Mesendoderm (in vitro differentiated cells): ENCODE measurements around the gene MMP19.
A peak's percentile ranks its signal among the peaks of the same experiment; 100 is the strongest.

Source experiments
- DNase-seq: peaks from one replicate; pipeline ENCODE4 v3.0.0; 2013
- H2AK5ac ChIP-seq: 2 replicates; pipeline ENCODE4 v1.6.1; 2013; ENCODE audit warnings: low read length, inconsistent platforms
- H2BK120ac ChIP-seq: 2 replicates; pipeline ENCODE4 v1.6.1; 2013; ENCODE audit warnings: low read depth, mild to moderate bottlenecking, low read length, moderate library complexity, mixed read lengths
- H2BK15ac ChIP-seq: replicated peaks from 2 replicates; pipeline ENCODE4 v1.6.1; 2013; ENCODE audit warnings: low read depth, mild to moderate bottlenecking, moderate library complexity
- H2BK5ac ChIP-seq: 2 replicates; pipeline ENCODE4 v1.6.1; 2013; ENCODE audit warnings: low read length, inconsistent platforms
- H3K18ac ChIP-seq: 2 replicates; pipeline ENCODE4 v1.6.1; 2013; ENCODE audit warnings: mild to moderate bottlenecking, low read length, mixed read lengths
- H3K23ac ChIP-seq: one replicate; pipeline ENCODE4 v1.6.1; 2013; ENCODE audit warnings: low read length
- H3K27ac ChIP-seq: 2 replicates; pipeline ENCODE4 v1.5.1; 2013; ENCODE audit warnings: low read depth, mild to moderate bottlenecking, inconsistent platforms, low read length, moderate library complexity
- H3K27me3 ChIP-seq: 2 replicates; pipeline ENCODE4 v1.6.1; 2013; ENCODE audit warnings: low read length, control low read depth, mild to moderate bottlenecking, inconsistent platforms; ENCODE audit not compliant: insufficient read depth, poor library complexity
- H3K36me3 ChIP-seq: 2 replicates; pipeline ENCODE4 v1.6.1; 2013; ENCODE audit warnings: low read length, inconsistent platforms; ENCODE audit not compliant: control insufficient read depth, insufficient read depth
- H3K4ac ChIP-seq: one replicate; pipeline ENCODE4 v1.6.1; 2013; ENCODE audit warnings: low read depth, mild to moderate bottlenecking, low read length, moderate library complexity
- H3K4me1 ChIP-seq: 2 replicates; pipeline ENCODE4 v1.6.1; 2013; ENCODE audit warnings: low read depth, low read length, inconsistent platforms; ENCODE audit not compliant: control insufficient read depth
- H3K4me2 ChIP-seq: 2 replicates; pipeline ENCODE4 v1.6.1; 2013; ENCODE audit warnings: low read length
- H3K4me3 ChIP-seq: 2 replicates; pipeline ENCODE4 v1.5.1; 2013; ENCODE audit warnings: mild to moderate bottlenecking, low read length
- H3K56ac ChIP-seq: one replicate; pipeline ENCODE4 v1.6.1; 2013; ENCODE audit warnings: low read length
- H3K79me1 ChIP-seq: 2 replicates; pipeline ENCODE4 v1.6.1; 2013; ENCODE audit warnings: low read length, inconsistent platforms
- H3K79me2 ChIP-seq: 2 replicates; pipeline ENCODE4 v1.6.1; 2013; ENCODE audit warnings: mild to moderate bottlenecking, low read length; ENCODE audit not compliant: control insufficient read depth, insufficient read depth
- H3K9ac ChIP-seq: 2 replicates; pipeline ENCODE4 v1.6.1; 2013; ENCODE audit warnings: low read length, inconsistent platforms
- H4K5ac ChIP-seq: one replicate; pipeline ENCODE4 v1.6.1; 2013; ENCODE audit warnings: low read length
- H4K8ac ChIP-seq: one replicate; pipeline ENCODE4 v1.6.1; 2013; ENCODE audit warnings: low read depth, mild to moderate bottlenecking, control low read depth, low read length, moderate library complexity
- WGBS: extraction: QIAGEN DNeasy Blood & Tissue Kit; methylation state at CpG from one replicate; pipeline ENCODE4 v1.1.7; 2013; ENCODE audit warnings: low lambda C conversion rate, missing lambda C conversion rate; ENCODE audit not compliant: insufficient coverage; ENCODE audit errors: extremely low coverage; 5-methylcytosine and 5-hydroxymethylcytosine counted together

MMP19 gene

DNA sequence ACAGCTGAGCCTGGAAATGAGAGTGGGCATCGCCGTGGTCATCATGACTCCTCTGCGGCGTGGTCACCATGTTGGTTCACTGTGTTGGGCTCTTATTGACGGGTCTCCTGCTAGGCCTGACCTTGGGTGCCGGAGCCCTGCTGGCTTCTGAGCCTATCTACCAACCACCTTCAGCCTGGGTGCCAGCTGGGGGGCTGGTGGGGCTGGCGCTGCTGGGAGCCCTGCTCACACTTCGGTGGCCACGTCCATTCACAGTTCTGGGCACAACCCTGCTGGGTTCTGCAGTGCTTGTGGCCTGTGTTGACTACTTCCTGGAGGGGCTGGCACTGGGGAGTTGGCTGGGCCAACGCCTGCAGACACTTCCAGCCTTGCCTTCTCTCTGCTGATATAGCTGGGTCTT, 9.7 kb downstream of the MMP19 start:
- Histone ChIP-seq H2BK120ac (no peak overlapping the region), H3K27me3 (no peaks in the 10 kb centered on the region), H2BK15ac (no peak overlapping the region), H3K36me3 (no peaks in the 10 kb centered on the region), H3K9ac (no peak overlapping the region), H3K4me3 (no peak overlapping the region), H3K23ac (no peak overlapping the region), H3K18ac (no peak overlapping the region), H3K4me2 (no peak overlapping the region), H3K27ac (no peak overlapping the region), H3K79me1 (peaks cover 4% of the 10 kb centered on the region), H3K79me2 (peaks cover 7% of the 10 kb centered on the region), H3K4ac (no peak overlapping the region), H2AK5ac (no peak overlapping the region), H3K4me1 (peaks cover 6% of the 10 kb centered on the region), H2BK5ac (no peak overlapping the region), H4K5ac (no peak overlapping the region), H3K56ac (no peak overlapping the region), H4K8ac (no peak overlapping the region)
- no peak for DNase-seq
- no CpG with 5 or more reads among the region's 10 CpGs for WGBS

- Histone ChIP-seq H3K79me1 (peaks cover 8% of the 10 kb centered on the region), H3K18ac (no peak overlapping the region), H2BK15ac (no peak overlapping the region), H2AK5ac (peak overlapping the region; percentile 78), H3K4me3 (no peak overlapping the region), H3K79me2 (peaks cover 17% of the 10 kb centered on the region), H3K36me3 (no peaks in the 10 kb centered on the region), H3K4me1 (peaks cover 8% of the 10 kb centered on the region), H3K23ac (no peak overlapping the region), H3K27ac (no peak overlapping the region), H3K4me2 (peak overlapping the region; percentile 89), H4K5ac (no peak overlapping the region), H4K8ac (no peak overlapping the region), H2BK5ac (peak overlapping the region; percentile 30), H3K9ac (peak overlapping the region; percentile 90), H2BK120ac (no peak overlapping the region), H3K27me3 (no peaks in the 10 kb centered on the region), H3K56ac (peak overlapping the region; percentile 88), H3K4ac (no peak overlapping the region)
- no CpG with 5 or more reads among the region's 1 CpG for WGBS
- no peak for DNase-seq
Measured at GRCh38 chr12:55831447-55831815, 11.3 kb downstream of the MMP19 start.

DNA sequence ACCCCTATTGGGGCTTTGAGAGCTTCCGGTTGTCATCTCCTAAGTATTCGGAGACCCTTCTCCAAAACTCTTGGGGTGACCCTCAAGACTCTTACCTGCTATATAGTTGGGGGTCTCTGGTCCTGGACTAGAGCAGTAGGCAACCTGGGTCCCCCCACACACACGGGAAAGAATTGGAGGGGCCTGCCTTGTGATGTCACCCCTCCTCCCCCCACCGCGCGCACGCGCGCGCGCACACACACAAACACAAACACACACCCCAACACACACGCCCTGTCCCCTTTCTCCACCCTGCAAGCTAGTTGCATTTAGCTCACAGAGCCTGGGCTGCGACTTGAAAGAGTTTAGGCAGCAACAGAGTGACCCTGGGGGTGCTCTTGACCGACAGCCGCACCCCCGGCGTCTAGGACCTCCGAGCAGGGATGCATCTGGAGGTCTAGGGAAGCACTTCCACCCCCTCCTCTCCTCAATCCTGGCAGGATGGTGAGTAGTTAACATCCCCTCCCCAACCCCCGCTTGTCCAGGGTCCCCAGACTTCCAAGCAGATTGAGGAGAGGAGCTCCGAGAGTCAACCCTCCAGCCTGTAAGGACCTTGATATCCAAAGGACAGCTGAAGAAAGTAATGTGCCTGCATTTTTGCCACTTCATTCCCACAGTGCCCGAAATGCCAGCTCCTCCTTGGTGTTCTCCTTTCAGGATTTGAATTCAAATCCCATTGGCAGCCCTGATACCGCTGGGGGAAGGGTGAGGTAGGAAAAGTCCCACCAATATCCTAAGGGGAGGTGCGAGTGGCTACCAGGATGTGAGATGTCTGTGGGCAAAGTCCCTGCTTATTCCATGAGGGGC, 11.9 kb downstream of the MMP19 start:
- WGBS = no CpG with 5 or more reads among the region's 23 CpGs
- Histone ChIP-seq H3K56ac (peak overlapping the region; percentile 88), H3K18ac (peak overlapping the region; percentile 45), H3K23ac (no peak overlapping the region), H3K27me3 (no peaks in the 10 kb centered on the region), H2BK5ac (no peak overlapping the region), H2AK5ac (peak overlapping the region; percentile 78), H2BK15ac (no peak overlapping the region), H2BK120ac (no peak overlapping the region), H4K5ac (no peak overlapping the region), H3K9ac (peak overlapping the region; percentile 90), H3K27ac (peak overlapping the region; percentile 69), H3K4me2 (peak overlapping the region; percentile 89), H3K79me1 (peaks cover 8% of the 10 kb centered on the region), H3K4me3 (peak overlapping the region; percentile 82), H4K8ac (peak overlapping the region; percentile 31), H3K79me2 (peaks cover 17% of the 10 kb centered on the region), H3K36me3 (no peaks in the 10 kb centered on the region), H3K4ac (no peak overlapping the region), H3K4me1 (peaks cover 8% of the 10 kb centered on the region)
- peak; percentile 74 for DNase-seq

- no peak overlapping the region for H2AK5ac ChIP-seq
- H3K4ac ChIP-seq = no peak overlapping the region
- DNase-seq = peak; percentile 71
- peak overlapping the region; percentile 33 for H3K18ac ChIP-seq
- H3K9ac ChIP-seq = peak overlapping the region; percentile 90
- no peak overlapping the region for H4K8ac ChIP-seq
- peak overlapping the region; percentile 89 for H3K4me2 ChIP-seq
- peak overlapping the region; percentile 57 for H2BK5ac ChIP-seq
- no peak overlapping the region for H2BK15ac ChIP-seq
- no peak overlapping the region for H2BK120ac ChIP-seq
- H3K79me2 ChIP-seq = peaks cover 19% of the 10 kb centered on the region
- H3K4me1 ChIP-seq = peaks cover 8% of the 10 kb centered on the region
- H4K5ac ChIP-seq = no peak overlapping the region
- peaks cover 8% of the 10 kb centered on the region for H3K79me1 ChIP-seq
- H3K36me3 ChIP-seq = no peaks in the 10 kb centered on the region
- H3K27ac ChIP-seq = peak overlapping the region; percentile 69
- no peaks in the 10 kb centered on the region for H3K27me3 ChIP-seq
- WGBS = no CpG with 5 or more reads among the region's 37 CpGs
- peak overlapping the region; percentile 29 for H3K23ac ChIP-seq
- H3K56ac ChIP-seq = peak overlapping the region; percentile 88
- H3K4me3 ChIP-seq = peak overlapping the region; percentile 82
Measured at GRCh38 chr12:55829967-55830600, 12.7 kb downstream of the MMP19 start.

GRCh38 chr12:55828357-55828756, 14.4 kb downstream of the MMP19 start:
- peaks cover 11% of the 10 kb centered on the region for H3K4me1 ChIP-seq
- H2BK15ac ChIP-seq = no peak overlapping the region
- peaks cover 8% of the 10 kb centered on the region for H3K79me1 ChIP-seq
- no peak for DNase-seq
- no peak overlapping the region for H3K4ac ChIP-seq
- H3K27ac ChIP-seq = no peak overlapping the region
- H4K8ac ChIP-seq = no peak overlapping the region
- no peak overlapping the region for H2BK120ac ChIP-seq
- H3K56ac ChIP-seq = peak overlapping the region; percentile 73
- WGBS = no CpG with 5 or more reads among the region's 5 CpGs
- H2AK5ac ChIP-seq = peak overlapping the region; percentile 14
- H2BK5ac ChIP-seq = no peak overlapping the region
- H3K4me2 ChIP-seq = peak overlapping the region; percentile 5
- H3K23ac ChIP-seq = no peak overlapping the region
- H3K27me3 ChIP-seq = no peaks in the 10 kb centered on the region
- no peak overlapping the region for H3K4me3 ChIP-seq
- H4K5ac ChIP-seq = no peak overlapping the region
- H3K79me2 ChIP-seq = peaks cover 21% of the 10 kb centered on the region
- H3K18ac ChIP-seq = no peak overlapping the region
- peak overlapping the region; percentile 64 for H3K9ac ChIP-seq
- no peaks in the 10 kb centered on the region for H3K36me3 ChIP-seq
